ENCODE measurements around the gene PPP2R5A.

GRCh38 chr1:212281590-212281989 lies 3.6 kb upstream of the PPP2R5A start:
- TF ChIP-seq CTCF (IDR thresholded peaks at IDR 0.05; ENCODE audit: control extremely low read depth in 1 of 3, insufficient read depth in 1 of 3, low read depth in 1 of 3, low read length in 3 of 3) (no peak), EP300 (IDR thresholded peaks at IDR 0.05; ENCODE audit: borderline replicate concordance in 1 of 2, low read depth in 2 of 2, low read length in 2 of 2) (no peak), POLR2AphosphoS5 (IDR thresholded peaks at IDR 0.05; ENCODE audit: low read depth, low read length) (no peak), JUND (IDR thresholded peaks at IDR 0.05; ENCODE audit: low read length) (no peak), CEBPB (IDR thresholded peaks at IDR 0.05; ENCODE audit: low read depth, low read length) (peak; percentile 56; the same call in 1 of the 2 replicates), TCF12 (IDR thresholded peaks at IDR 0.05; ENCODE audit: low read depth, low read length) (no peak), TAF1 (IDR thresholded peaks at IDR 0.05; ENCODE audit: low read depth, low read length) (no peak), CHD2 (IDR thresholded peaks at IDR 0.05; ENCODE audit: low read length) (no peak), HDAC2 (IDR thresholded peaks at IDR 0.05; ENCODE audit: borderline replicate concordance in 1 of 2, low read depth in 2 of 2, low read length in 2 of 2) (no peak), CBX5 (IDR thresholded peaks at IDR 0.05; ENCODE audit: low read depth, low read length) (no peak)
